PC-3 (cell line): ENCODE data around the gene CCDC116. TPM values are rescaled to one million over a fixed set of nuclear protein-coding genes. Genes with fewer than 3 reads are reported as not detected.

ENCODE experiments used
- ATAC-seq: fragments of 200-7000 bp; cut with Tn5 transposase; 2 replicates; pipeline ENCODE4 v1.9.1; 2020; ENCODE audit warnings: mild to moderate bottlenecking, moderate library complexity
- BruUV-seq: library from RNA; stranded (reverse); fragments of 400-500 nt; replicated peaks from 2 replicates; lab custom pipeline; 2021; lab: Mats Ljungman, UMichigan
- CTCF ChIA-PET: fragments of 300-600 bp; sonication (Branson Sonifier 250); formaldehyde crosslinking; loops from one replicate; lab custom pipeline; 2022; ENCODE audit warnings: antibody characterized with exemption; lab: Charles Lee
- POLR2A ChIA-PET: fragments of 300-600 bp; sonication (Branson Sonifier 250); formaldehyde crosslinking; loops from one replicate; lab custom pipeline; 2022; ENCODE audit warnings: antibody characterized with exemption; ENCODE audit not compliant: unreplicated experiment; lab: Charles Lee
- DNase-seq: peaks from one replicate; pipeline ENCODE4 v3.0.0-alpha.2; 2015
- H2AFZ ChIP-seq: fragments of 300-600 bp; sonication (generic); 2 replicates; pipeline ENCODE4 v1.6.0; 2016; ENCODE audit warnings: antibody characterized with exemption, low read length
- H3F3A ChIP-seq: fragments of 300-600 bp; sonication (generic); one replicate; pipeline ENCODE4 v1.6.0; 2017; ENCODE audit warnings: antibody characterized with exemption, low read length, control low read depth, mild to moderate bottlenecking; ENCODE audit not compliant: unreplicated experiment
- H3K27ac ChIP-seq: fragments of 300-600 bp; sonication (generic); 2 replicates; pipeline ENCODE4 v1.5.1; 2016; ENCODE audit warnings: mild to moderate bottlenecking, low read length
- H3K27me3 ChIP-seq: fragments of 300-600 bp; sonication (generic); 2 replicates; pipeline ENCODE4 v1.6.1; 2016; ENCODE audit warnings: low read length, mixed read lengths
- H3K36me3 ChIP-seq: fragments of 300-600 bp; sonication (generic); 2 replicates; pipeline ENCODE4 v1.6.1; 2016; ENCODE audit warnings: low read depth, mixed run types, low read length, mixed read lengths
- H3K4me1 ChIP-seq: fragments of 300-600 bp; sonication (generic); 2 replicates; pipeline ENCODE4 v1.5.1; 2016; ENCODE audit warnings: low read length; ENCODE audit not compliant: insufficient read depth
- H3K4me2 ChIP-seq: fragments of 300-600 bp; sonication (generic); 2 replicates; pipeline ENCODE4 v1.6.0; 2016; ENCODE audit warnings: low read length
- H3K4me3 ChIP-seq: fragments of 300-600 bp; sonication (generic); 2 replicates; pipeline ENCODE4 v1.5.1; 2016; ENCODE audit warnings: mild to moderate bottlenecking, low read length, mixed read lengths
- H3K79me2 ChIP-seq: fragments of 300-600 bp; sonication (generic); 2 replicates; pipeline ENCODE4 v1.6.1; 2017; ENCODE audit warnings: low read length, mixed read lengths
- H3K9ac ChIP-seq: fragments of 300-600 bp; sonication (generic); 2 replicates; pipeline ENCODE4 v1.6.0; 2016; ENCODE audit warnings: mild to moderate bottlenecking, low read length
- H3K9me2 ChIP-seq: fragments of 300-600 bp; sonication (generic); replicated peaks from 2 replicates; pipeline ENCODE4 v1.6.1; 2016; ENCODE audit warnings: mixed run types, low read length, mixed read lengths
- H3K9me3 ChIP-seq: fragments of 300-600 bp; sonication (generic); 2 replicates; pipeline ENCODE4 v1.6.1; 2016; ENCODE audit warnings: low read length, mixed read lengths
- H4K20me1 ChIP-seq: fragments of 300-600 bp; sonication (generic); 2 replicates; pipeline ENCODE4 v1.6.1; 2016; ENCODE audit warnings: low read length, mixed read lengths
- EZH2 ChIP-seq: fragments of 300-600 bp; sonication (generic); IDR thresholded peaks from one replicate; pipeline ENCODE4 v1.6.1; 2017; ENCODE audit warnings: antibody characterized with exemption, mild to moderate bottlenecking, low read length; ENCODE audit not compliant: unreplicated experiment
- EZH2phosphoT487 ChIP-seq: fragments of 300-600 bp; sonication (generic); IDR thresholded peaks from 2 replicates; pipeline ENCODE4 v1.6.1; 2018; ENCODE audit warnings: mild to moderate bottlenecking, antibody characterized with exemption, low read length, borderline replicate concordance
- intact Hi-C: fragments of 100-400 bp; cut with micrococcal nuclease; formaldehyde crosslinking; loops from 2 replicates; pipeline ENCODE4 v1.9.0; 2023
- total RNA-seq: library from RNA; depleted of rRNA; stranded (reverse); fragments of >200 nt; gene quantifications from 2 replicates; pipeline ENCODE4 v1.2.3, GENCODE V29; 2014
- TF ChIP-seq, protein P1 (sequence below): fragments of 300-600 bp; sonication (generic); conservative IDR thresholded peaks from 2 replicates; pipeline ENCODE4 v1.5.1; 2017; ENCODE audit warnings: antibody characterized with exemption, low read depth, mild to moderate bottlenecking, low read length

The CCDC116 gene
- total RNA-seq, 1 experiment from 2014 or later, result not detected

GRCh38 chr22:21629255-21630149 lies 3.1 kb upstream of the CCDC116 start, which contains the start of gene YDJC:
TSS of gene YDJC (minus strand) at chr22:21630022. CDS start at chr22:21630014, 8 bp downstream.
- no peak for TF ChIP-seq EZH2phosphoT487
- TF ChIP-seq, protein P1, sequence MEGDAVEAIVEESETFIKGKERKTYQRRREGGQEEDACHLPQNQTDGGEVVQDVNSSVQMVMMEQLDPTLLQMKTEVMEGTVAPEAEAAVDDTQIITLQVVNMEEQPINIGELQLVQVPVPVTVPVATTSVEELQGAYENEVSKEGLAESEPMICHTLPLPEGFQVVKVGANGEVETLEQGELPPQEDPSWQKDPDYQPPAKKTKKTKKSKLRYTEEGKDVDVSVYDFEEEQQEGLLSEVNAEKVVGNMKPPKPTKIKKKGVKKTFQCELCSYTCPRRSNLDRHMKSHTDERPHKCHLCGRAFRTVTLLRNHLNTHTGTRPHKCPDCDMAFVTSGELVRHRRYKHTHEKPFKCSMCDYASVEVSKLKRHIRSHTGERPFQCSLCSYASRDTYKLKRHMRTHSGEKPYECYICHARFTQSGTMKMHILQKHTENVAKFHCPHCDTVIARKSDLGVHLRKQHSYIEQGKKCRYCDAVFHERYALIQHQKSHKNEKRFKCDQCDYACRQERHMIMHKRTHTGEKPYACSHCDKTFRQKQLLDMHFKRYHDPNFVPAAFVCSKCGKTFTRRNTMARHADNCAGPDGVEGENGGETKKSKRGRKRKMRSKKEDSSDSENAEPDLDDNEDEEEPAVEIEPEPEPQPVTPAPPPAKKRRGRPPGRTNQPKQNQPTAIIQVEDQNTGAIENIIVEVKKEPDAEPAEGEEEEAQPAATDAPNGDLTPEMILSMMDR, result peak; percentile 57
- H3K9me2 ChIP-seq, result no peaks in the 10 kb centered on the region
- peaks cover 3% of the 10 kb centered on the region; the same call in 1 of the 2 replicates for H3K36me3 ChIP-seq
- ChIA-PET POLR2A (interaction anchor here (0.5 to 1.2 kb wide), 6 partner anchors 12 to 627 kb away, joined by 3 to 7 read pairs (median 3); partner anchors contain the start of gene SDF2L1), CTCF (interaction anchor here (0.6 to 1.4 kb wide), 4 partner anchors 12 to 173 kb away, joined by 3 to 15 read pairs (median 4); partner anchors contain the start of gene SDF2L1)
- peak within 1 kb of the TSS; percentile 96 for H3K4me3 ChIP-seq
- H3K27ac ChIP-seq, result peak within 1 kb of the TSS; percentile 81
- peak within 1 kb of the TSS; percentile 99 for H3K4me2 ChIP-seq
- H4K20me1 ChIP-seq, result no peaks in the 10 kb centered on the region
- intact Hi-C loops, result no loop called here
- H3K79me2 ChIP-seq, result peaks cover 40% of the 10 kb centered on the region
- H3K4me1 ChIP-seq, result peaks cover 10% of the 10 kb centered on the region
- no peaks in the 10 kb centered on the region for H3K9me3 ChIP-seq
- ATAC-seq (peak; percentile 89), DNase-seq (peak; percentile 92)
- H3F3A ChIP-seq, result no peaks in the 10 kb centered on the region
- peak within 1 kb of the TSS; percentile 80 for H2AFZ ChIP-seq
- TSS peak; percentile 65 for BruUV-seq
- H3K27me3 ChIP-seq, result no peaks in the 10 kb centered on the region
- H3K9ac ChIP-seq, result peak within 1 kb of the TSS; percentile 100

GRCh38 chr22:21631025-21631424 lies 1.5 kb upstream of the CCDC116 start:
- TF ChIP-seq, protein P1, result no peak
- TF ChIP-seq EZH2, result no peak
- no peak for TF ChIP-seq EZH2phosphoT487
- Histone ChIP-seq H3K4me2 (no peak overlapping the region), H3K79me2 (peaks cover 38% of the 10 kb centered on the region), H4K20me1 (no peaks in the 10 kb centered on the region), H3K27me3 (no peaks in the 10 kb centered on the region), H3K9me3 (no peaks in the 10 kb centered on the region), H3K36me3 (peaks cover 3% of the 10 kb centered on the region; the same call in 1 of the 2 replicates), H3K9ac (no peak overlapping the region), H3K9me2 (no peaks in the 10 kb centered on the region), H3K27ac (no peak overlapping the region), H2AFZ (no peak overlapping the region), H3K4me3 (no peak overlapping the region), H3F3A (no peaks in the 10 kb centered on the region), H3K4me1 (peaks cover 10% of the 10 kb centered on the region)
- no peak for DNase-seq
- intact Hi-C loops, result no loop called here
- no TSS peak for BruUV-seq
- no peak for ATAC-seq
- CTCF ChIA-PET, result no interaction called here
- POLR2A ChIA-PET, result no interaction called here
